Caki2 (cell line): ENCODE data around the gene DGLUCY. TPM values are rescaled to one million over a fixed set of nuclear protein-coding genes. Genes with fewer than 3 reads are reported as not detected.
"Not testable (repeated sequence)": the region's sequence is repeated elsewhere in the genome, so short reads cannot be mapped to it uniquely, and the experiment has no call there.

ENCODE experiments used
- DNase-seq: peaks from one replicate; pipeline ENCODE4 v3.0.0-alpha.2; 2015; ENCODE audit warnings: low read depth
- in situ Hi-C: cut with HindIII; loops from 2 replicates; pipeline ENCODE4 v1.10.0; 2016; ENCODE audit warnings: low sequenced_read_pairs, low pct_unique_long_range_greater_than_20kb, mixed read lengths
- total RNA-seq: library from RNA; depleted of rRNA; stranded (reverse); fragments of >200 nt; shearing (Covaris generic); gene quantifications from 2 replicates; pipeline ENCODE4 v1.2.3, GENCODE V29; 2014; ENCODE audit warnings: low replicate concordance; rRNA removed

The DGLUCY gene
- 15.5 and 25.5 TPM in 2 replicates for total RNA-seq

- in situ Hi-C loops, result no loop called here
- no peak for DNase-seq
Observed at GRCh38 chr14:91113829-91114078, at the start of gene DGLUCY. TSS of gene DGLUCY (plus strand) at chr14:91114073. CDS start at chr14:91160295, 46,222 bp downstream.

- in situ Hi-C loops, result no loop called here
- DNase-seq, result no peak
Observed at GRCh38 chr14:91065266-91065665, 48.6 kb upstream of the DGLUCY start.

- no peak for DNase-seq
- in situ Hi-C loops, result no loop called here
Observed at GRCh38 chr14:91067186-91067585, 46.7 kb upstream of the DGLUCY start.

- in situ Hi-C loops, result no loop called here
Observed at GRCh38 chr14:91068642-91069041, 45.2 kb upstream of the DGLUCY start.

GRCh38 chr14:91070572-91070971 lies 43.3 kb upstream of the DGLUCY start:
- DNase-seq, result no peak
- in situ Hi-C loops, result no loop called here

More at GRCh38 chr14:91068642-91069041, 45.2 kb upstream of the DGLUCY start:
- DNase-seq, result no peak

GRCh38 chr14:91075553-91075952 lies 38.3 kb upstream of the DGLUCY start:
- DNase-seq, result no peak
- in situ Hi-C loops, result no loop called here

- DNase-seq, result no peak
- in situ Hi-C loops, result no loop called here
Observed at GRCh38 chr14:91078095-91078737, 35.7 kb upstream of the DGLUCY start.

- in situ Hi-C loops, result no loop called here
- no peak for DNase-seq
Observed at GRCh38 chr14:91080071-91080470, 33.8 kb upstream of the DGLUCY start.

- DNase-seq, result no peak
- in situ Hi-C loops, result no loop called here
Observed at GRCh38 chr14:91082282-91082681, 31.6 kb upstream of the DGLUCY start.

GRCh38 chr14:91084516-91084915 lies 29.4 kb upstream of the DGLUCY start:
- in situ Hi-C loops, result no loop called here

GRCh38 chr14:91087470-91087869 lies 26.4 kb upstream of the DGLUCY start:
- in situ Hi-C loops, DNase-seq: not testable (repeated sequence)

More at GRCh38 chr14:91084516-91084915, 29.4 kb upstream of the DGLUCY start:
- no peak for DNase-seq

GRCh38 chr14:91088585-91089235 lies 25.2 kb upstream of the DGLUCY start:
- no peak for DNase-seq
- in situ Hi-C loops, result no loop called here

- in situ Hi-C loops, result no loop called here
Observed at GRCh38 chr14:91089958-91090535, 23.8 kb upstream of the DGLUCY start.

GRCh38 chr14:91090743-91091142 lies 23.1 kb upstream of the DGLUCY start:
- no peak for DNase-seq
- in situ Hi-C loops, result no loop called here

More at GRCh38 chr14:91089958-91090535, 23.8 kb upstream of the DGLUCY start:
- DNase-seq, result no peak

- in situ Hi-C loops, result no loop called here
- no peak for DNase-seq
Observed at GRCh38 chr14:91092073-91092472, 21.8 kb upstream of the DGLUCY start.

GRCh38 chr14:91093743-91094472 lies 20.0 kb upstream of the DGLUCY start:
- in situ Hi-C loops, DNase-seq: not testable (repeated sequence)

- in situ Hi-C loops, result no loop called here
- DNase-seq, result no peak
Observed at GRCh38 chr14:91094772-91095171, 19.1 kb upstream of the DGLUCY start.

GRCh38 chr14:91095178-91095577 lies 18.7 kb upstream of the DGLUCY start:
- in situ Hi-C loops, result no loop called here
- DNase-seq, result no peak

GRCh38 chr14:91097657-91098056 lies 16.2 kb upstream of the DGLUCY start:
- DNase-seq, in situ Hi-C loops: not testable (repeated sequence)
